Choroid plexus epithelial cell (primary cell): ENCODE data around the gene ZNF23.

Experiments used
- DNase-seq: peaks from one replicate; pipeline ENCODE4 v3.0.0-alpha.2; 2010; ENCODE audit warnings: low read depth
- H3K4me3 ChIP-seq: 2 replicates; pipeline ENCODE4 v1.5.1; 2011; ENCODE audit warnings: low read depth, mild to moderate bottlenecking, control low read depth, low read length, moderate library complexity
- CTCF ChIP-seq: conservative IDR thresholded peaks from 2 replicates; pipeline ENCODE4 v1.5.1; 2011; ENCODE audit warnings: low read depth, mild to moderate bottlenecking, control low read depth, inconsistent platforms, low read length, moderate library complexity

ZNF23 gene

GRCh38 chr16:71402007-71402406 lies 60.0 kb downstream of the ZNF23 start:
- no peak overlapping the region for H3K4me3 ChIP-seq
- no peak for DNase-seq
- no peak for TF ChIP-seq CTCF

GRCh38 chr16:71399801-71400563 lies 62.1 kb downstream of the ZNF23 start:
- TF ChIP-seq CTCF: no peak
- no peak overlapping the region for H3K4me3 ChIP-seq
- DNase-seq: no peak
